ENCODE measurements around the gene TTC5. TPM values are rescaled to one million over a fixed set of nuclear protein-coding genes. Genes with fewer than 3 reads are reported as not detected.
A peak's percentile ranks its signal among the peaks of the same experiment; 100 is the strongest.
"Not testable (repeated sequence)": the region's sequence is repeated elsewhere in the genome, so short reads cannot be mapped to it uniquely, and the experiment has no call there.

Gene TTC5, protein sequence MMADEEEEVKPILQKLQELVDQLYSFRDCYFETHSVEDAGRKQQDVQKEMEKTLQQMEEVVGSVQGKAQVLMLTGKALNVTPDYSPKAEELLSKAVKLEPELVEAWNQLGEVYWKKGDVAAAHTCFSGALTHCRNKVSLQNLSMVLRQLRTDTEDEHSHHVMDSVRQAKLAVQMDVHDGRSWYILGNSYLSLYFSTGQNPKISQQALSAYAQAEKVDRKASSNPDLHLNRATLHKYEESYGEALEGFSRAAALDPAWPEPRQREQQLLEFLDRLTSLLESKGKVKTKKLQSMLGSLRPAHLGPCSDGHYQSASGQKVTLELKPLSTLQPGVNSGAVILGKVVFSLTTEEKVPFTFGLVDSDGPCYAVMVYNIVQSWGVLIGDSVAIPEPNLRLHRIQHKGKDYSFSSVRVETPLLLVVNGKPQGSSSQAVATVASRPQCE
- 11.4 TPM for polyA plus RNA-seq (ENCODE audit: insufficient read length)

DNA sequence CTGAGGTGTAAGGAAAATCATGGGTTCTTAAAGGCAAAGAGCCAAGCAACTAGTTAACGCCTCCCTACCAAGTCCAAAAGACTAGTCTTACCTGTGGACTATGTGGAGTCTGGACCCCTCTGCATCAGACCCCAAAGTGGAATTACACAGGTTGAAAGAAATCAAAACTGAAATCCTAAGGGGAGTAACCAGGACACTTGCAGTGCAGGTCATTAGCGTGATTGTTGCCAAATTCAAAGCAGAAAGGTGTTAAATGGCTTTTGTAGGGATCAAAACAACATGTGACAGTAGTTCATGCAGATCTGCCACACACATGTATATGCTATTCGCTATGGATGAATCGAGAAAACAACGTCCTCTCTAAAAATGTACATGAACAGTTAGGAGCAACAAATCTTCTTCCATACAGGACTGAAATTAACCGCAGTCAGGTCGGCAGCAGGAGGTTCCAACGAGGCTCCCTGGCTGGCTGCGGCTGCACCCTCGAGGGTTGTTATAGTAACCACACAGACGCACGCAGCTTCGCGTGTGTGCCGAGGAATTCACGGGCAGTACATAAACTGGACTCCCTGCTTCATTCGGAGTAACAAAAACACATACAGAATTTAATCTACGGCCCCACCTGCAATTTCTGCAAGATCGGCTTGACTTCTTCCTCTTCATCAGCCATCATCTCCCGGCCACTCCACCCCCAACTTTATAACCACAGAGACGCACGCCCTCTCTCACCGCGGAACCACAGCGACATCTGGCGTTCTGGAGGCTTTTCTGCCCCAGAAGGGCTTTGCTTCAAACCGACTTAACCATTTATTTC lies at the start of gene TTC5:
Gene TTC5, minus strand, starts transcription at position 687 of the 814 bp plus-strand sequence. Its CDS starts 14 bp downstream, at position 673.
- peak; percentile 69 for DNase-seq (ENCODE audit: low read depth)

DNA sequence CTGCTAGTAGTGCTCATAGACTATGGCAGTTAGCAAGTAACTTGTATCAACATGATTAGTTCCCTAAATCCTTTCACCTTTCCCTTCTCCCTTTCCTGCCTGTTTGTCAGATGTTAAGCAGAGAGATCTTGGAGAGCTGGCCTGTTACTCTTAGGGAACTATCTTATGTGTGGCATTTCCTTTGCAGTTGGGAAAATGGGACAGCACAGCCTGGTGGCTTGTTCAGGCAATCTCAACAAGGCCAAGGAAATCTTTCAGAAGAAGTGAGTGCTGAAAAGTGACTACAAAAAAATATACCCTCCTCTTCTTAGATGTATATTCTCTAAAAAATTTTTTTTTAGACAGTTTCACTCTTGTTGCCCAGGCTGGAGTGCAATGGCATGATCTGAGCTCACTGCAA lies 45.1 kb upstream of the TTC5 start:
- DNase-seq (ENCODE audit: low read depth) = no peak

DNA sequence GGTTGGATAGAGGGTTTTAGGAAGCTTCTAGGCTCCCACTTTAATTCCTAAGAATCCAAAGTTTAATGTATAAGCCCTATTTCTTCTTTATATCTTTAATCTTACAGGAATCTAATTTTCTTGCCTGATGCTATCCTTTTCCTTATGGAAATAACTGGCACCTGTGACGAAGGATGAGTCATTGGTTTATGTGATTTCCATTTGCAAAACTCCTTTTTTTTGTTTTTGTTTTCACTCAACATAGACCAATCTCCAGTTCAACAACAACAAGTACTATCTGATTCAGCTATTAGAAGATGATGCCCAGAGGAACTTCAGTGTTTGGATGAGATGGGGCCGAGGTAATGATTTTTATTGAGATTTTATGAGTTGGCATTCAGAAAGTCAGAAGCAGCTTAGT lies 44.5 kb upstream of the TTC5 start:
- no peak for DNase-seq (ENCODE audit: low read depth)

DNA sequence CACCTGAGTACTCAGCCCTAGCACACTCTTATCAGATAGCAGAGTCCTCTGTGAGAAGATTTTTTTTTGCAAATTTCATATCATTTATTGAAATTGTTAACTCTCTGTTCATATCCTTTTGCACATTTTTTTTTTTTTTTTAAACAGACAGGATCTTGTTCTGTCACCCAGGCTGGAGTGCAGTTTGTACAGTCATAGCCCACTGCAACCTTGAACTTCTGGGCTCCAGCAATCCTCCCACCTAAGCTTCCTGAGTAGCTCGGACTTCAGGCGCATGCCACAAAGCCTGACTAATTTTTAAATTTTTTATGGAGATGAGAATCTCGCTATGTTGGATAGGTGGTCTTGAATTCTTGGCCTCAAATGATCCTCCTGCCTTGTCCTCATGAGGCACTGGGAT lies 42.0 kb upstream of the TTC5 start:
- DNase-seq (ENCODE audit: low read depth) = no peak

DNA sequence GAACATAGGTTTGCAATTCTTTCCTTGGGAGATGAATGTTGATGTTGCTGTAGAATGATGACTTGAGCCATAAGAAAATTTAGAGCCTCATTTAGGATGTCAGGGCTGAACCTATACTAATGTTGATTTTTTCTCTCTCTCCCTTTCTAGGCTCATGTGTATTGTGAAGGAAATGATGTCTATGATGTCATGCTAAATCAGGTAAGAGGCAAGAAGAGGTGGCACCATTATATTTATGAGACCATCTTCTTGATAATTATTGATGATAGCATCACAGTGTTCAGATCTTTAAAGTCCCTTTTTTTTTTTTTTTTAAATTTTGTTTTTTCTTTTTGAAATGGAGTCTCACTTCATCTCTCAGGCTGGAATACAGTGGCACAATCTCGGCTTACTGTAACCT lies 41.0 kb upstream of the TTC5 start:
- DNase-seq (ENCODE audit: low read depth) = no peak

DNA sequence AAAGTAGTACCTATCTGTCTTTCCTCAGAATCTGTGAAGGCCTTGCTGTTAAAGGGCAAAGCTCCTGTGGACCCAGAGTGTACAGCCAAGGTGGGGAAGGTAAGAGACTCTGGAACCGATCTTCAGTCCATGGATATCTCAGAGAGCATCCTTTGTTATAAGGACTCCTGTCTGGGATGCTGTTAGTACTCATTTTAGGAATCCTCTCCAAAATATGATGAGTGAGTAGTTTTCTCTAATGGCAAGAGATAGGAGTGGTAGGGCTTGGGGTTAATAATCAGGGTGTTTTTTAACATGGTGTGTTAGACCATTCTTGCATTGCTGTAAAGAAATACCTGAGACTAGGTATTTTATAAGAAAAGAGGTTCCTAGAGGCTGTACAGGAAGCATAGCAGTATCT lies 39.6 kb upstream of the TTC5 start:
- DNase-seq (ENCODE audit: low read depth) = no peak

DNA sequence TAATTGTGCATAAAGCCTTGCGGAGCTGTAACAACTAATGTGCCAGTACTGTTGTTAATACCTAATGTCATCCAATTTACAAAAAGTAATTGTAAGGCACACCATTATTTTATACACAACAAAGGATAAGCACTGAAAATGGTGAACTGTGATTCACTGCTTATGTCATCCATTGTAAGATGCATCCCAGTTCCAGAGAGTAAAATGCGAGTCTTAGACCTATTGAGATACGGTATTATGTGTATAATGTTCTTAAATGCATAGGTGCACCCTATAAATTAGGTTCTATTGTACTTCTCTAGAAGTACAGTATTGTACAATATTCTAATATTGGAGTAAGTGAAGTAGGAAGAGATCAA lies 38.1 kb upstream of the TTC5 start:
- peak; percentile 13 for DNase-seq (ENCODE audit: low read depth)

DNA sequence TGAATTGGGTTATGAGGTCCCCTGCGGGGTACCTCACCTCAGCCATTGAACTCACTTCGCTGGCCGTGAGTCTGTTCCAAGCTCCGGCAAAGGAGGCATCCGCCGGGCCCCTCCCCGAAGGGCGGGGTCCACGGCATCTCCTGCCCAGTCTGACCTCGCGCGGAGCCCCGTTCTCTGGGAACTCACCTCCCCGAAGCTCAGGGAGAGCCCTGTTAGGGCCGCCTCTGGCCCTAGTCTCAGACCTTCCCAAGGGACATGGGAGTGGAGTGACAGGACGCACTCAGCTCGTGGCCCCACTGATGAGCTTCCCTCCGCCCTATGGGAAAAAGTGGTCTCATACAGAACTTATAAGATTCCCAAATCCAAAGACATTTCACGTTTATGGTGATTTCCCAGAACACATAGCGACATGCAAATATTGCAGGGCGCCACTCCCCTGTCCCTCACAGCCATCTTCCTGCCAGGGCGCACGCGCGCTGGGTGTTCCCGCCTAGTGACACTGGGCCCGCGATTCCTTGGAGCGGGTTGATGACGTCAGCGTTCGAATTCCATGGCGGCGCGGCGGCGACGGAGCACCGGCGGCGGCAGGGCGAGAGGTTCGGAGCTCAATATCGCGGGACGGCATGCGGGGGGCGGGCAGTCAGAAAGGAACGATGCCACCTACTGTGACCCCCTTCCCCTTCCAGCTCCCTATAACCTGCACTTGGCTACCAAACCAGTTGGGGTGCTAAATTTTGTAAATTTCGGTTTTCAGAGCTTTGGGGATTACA lies 37.5 kb upstream of the TTC5 start, which contains the start of gene PARP2:
Gene PARP2, plus strand, starts transcription at position 544 of the 770 bp plus-strand sequence. Its CDS starts 7 bp downstream, at position 551.
- peak; percentile 99 for DNase-seq (ENCODE audit: low read depth)

DNA sequence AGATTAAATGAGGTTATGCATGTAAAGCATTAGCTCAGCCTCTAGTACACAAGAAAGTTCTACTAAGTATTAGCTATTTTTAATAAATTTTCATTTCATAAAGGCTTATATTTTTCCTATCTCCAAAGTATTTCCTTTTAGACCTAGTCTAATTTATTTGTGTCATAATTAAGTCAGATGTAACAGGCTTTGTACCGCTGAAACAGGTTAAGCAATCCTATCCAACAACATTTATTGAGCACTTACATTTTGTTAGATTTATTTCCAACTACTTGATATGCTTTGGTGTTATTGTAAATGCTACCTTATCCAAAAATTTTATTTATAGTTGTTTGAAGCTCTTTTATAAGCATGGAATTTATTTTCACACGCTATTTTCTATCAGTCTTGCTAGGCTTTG lies 35.9 kb upstream of the TTC5 start:
- no peak for DNase-seq (ENCODE audit: low read depth)

DNA sequence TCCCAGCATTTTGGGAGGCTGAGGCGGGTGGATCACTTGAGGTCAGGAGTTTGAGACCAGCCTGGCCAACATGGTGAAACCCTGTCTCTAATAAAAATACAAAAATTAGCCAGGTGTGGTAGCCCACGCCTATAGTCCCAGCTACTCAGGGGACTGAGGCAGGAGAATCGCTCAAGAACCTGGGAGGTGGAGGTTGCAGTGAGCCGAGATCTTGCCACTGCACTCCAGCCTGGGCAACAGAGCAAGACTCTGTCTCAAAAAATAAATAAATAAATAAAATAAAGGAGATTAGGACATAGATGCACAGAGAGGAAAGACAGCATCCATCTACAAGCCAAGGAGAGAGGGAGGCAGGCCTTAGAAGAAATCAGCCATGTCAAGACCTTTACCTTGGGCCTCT lies 35.3 kb upstream of the TTC5 start:
- not testable (repeated sequence) for DNase-seq (ENCODE audit: low read depth)

DNA sequence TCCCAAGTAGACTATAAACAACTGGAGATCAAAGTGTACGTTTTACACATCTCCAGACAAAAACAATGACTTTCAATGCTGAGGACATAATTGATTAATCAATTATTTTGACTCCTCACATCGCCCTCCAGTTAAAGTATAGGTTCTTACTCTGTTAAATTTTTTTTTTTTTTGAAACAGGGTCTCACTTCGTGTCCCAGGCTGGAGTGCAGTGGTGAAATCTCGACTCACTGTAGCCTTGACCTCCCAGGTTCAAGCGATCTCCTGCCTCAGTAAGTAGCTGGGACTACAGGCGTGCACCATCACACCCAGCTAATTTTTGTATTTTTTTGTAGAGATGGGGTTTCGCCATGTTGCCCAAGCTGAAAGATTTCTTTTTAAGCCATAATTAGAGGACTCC lies 28.3 kb upstream of the TTC5 start:
- no peak for DNase-seq (ENCODE audit: low read depth)

DNA sequence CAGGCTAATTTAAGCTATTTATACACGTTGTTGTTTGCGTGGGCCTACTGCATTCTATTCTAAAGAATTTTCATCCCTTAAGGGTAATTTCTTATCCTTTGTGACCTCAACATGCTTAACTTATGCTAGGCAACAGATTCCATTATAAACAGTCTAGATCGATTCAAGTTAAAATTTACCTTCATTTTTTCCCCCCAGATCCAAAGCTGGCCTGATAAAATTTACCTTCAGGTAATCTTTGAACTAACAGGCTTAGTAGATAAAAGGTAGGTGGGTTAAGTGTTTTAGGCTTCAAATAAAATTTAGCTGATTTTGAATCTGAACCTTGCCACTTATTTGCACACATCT lies 27.7 kb upstream of the TTC5 start:
- no peak for DNase-seq (ENCODE audit: low read depth)

DNA sequence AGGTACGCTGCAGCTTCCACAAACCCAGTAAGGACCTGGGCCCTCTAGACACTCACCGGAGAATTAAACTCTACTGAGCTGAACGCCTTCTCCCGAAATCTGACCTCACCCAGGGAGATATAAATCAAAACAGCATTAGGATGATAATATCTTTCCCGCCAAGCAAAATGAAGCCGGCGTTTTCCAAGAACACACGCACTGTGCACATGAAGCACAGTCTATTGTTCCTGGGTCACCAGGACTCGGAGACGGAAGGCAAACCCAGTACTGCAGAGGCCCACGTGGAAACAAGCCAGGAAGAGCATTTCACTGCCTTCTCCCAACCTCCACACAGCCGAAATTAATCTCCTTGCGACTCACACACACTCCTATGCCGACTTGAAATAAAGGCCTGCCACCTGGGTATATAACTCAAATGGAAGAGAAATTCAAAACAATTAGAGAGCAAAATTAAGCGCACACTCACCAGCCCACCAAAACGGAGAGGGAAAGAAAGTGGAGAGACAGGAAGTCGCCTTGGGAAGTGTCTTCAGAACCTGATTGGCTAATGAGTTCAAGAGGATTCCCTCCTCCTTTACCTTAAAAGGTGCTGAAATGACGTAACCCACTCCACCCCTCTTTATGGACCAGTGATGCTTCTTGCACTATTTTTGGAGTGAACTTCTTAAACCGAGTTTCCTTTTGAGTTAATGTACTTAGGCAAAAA lies 27.2 kb upstream of the TTC5 start, which contains the start of gene CCNB1IP1:
Gene CCNB1IP1, minus strand, starts transcription at position 492 of the 706 bp plus-strand sequence. CDS start 16,756 bp downstream, outside the sequence.
- DNase-seq (ENCODE audit: low read depth) = peak; percentile 88

DNA sequence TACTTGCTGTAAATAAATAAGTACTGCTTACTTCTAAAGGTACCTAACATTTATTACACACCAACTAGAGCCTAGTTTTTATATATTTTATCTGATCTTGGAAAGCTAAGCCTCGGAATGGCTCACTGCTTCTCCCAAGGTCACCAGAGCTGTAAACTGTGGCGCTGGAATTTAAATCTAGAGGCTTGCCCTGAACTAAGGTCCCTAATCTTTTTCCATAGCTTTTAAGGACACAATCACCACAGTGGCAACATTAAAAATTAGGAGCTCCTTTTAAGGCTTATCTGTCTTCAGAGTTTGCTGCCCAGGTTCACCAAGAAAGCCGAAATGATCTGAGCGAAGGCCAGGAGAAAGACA lies 26.7 kb upstream of the TTC5 start:
- no peak for DNase-seq (ENCODE audit: low read depth)

DNA sequence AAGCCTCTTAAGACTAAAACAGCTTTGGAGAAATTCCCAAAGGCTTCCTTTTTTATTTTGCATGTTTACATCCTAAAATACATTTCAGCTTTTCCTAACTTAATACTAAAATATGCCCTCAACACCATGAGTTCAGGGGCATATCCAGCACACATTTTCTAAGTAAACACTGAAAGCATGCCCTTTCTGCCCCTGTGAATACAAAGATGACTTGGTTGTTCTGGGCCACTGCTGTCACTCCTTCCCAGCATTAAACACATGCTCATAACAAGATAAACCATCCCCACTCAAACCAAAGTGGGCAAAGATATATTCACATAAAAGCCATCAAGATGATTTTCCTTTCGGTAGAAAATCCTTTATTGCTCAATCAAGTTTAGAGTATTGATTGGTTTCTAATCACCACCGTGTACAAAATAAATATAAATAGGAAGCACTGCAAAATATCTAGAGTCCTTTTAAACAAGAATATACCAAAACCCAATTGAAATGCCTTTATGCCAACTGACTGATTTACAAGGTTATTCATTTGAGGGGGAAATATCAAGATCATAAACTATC lies 25.4 kb upstream of the TTC5 start:
- no peak for DNase-seq (ENCODE audit: low read depth)

DNA sequence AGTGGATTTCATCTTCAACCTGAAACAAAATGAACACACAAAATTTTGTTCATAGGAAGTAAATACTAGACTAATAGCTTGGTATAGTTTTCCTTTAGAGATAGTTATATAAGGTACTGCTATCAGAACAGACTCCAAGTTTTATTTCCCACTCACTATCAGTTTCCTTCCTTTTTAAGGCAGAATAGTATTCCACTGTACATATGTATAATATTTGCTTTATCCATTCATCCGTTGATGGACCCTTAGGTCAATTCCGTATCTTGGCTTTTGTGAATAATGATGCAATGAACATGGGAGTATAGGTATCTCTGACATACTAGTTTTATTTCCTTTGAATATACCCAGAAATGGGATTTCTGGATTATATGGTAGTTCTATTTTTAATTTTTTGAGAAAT lies 23.6 kb upstream of the TTC5 start:
- no peak for DNase-seq (ENCODE audit: low read depth)

DNA sequence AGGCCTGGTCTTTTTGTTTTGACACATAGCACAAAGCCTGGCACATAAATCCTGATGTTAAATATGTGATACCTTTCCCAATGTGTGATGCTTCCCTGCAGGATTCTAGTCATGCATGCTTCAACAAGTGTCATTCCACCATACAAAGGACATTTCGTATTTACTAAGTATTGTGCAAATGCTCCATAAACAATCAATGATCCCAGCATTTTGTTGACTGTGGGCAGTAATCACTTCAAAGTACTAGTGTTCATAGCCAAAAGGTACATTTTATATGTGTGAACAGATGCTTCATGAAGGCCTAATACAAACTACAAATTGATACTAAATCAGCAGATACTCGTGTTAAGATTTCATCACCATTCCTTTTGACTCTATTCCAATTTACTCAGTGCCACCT lies 23.0 kb upstream of the TTC5 start:
- DNase-seq (ENCODE audit: low read depth) = no peak

DNA sequence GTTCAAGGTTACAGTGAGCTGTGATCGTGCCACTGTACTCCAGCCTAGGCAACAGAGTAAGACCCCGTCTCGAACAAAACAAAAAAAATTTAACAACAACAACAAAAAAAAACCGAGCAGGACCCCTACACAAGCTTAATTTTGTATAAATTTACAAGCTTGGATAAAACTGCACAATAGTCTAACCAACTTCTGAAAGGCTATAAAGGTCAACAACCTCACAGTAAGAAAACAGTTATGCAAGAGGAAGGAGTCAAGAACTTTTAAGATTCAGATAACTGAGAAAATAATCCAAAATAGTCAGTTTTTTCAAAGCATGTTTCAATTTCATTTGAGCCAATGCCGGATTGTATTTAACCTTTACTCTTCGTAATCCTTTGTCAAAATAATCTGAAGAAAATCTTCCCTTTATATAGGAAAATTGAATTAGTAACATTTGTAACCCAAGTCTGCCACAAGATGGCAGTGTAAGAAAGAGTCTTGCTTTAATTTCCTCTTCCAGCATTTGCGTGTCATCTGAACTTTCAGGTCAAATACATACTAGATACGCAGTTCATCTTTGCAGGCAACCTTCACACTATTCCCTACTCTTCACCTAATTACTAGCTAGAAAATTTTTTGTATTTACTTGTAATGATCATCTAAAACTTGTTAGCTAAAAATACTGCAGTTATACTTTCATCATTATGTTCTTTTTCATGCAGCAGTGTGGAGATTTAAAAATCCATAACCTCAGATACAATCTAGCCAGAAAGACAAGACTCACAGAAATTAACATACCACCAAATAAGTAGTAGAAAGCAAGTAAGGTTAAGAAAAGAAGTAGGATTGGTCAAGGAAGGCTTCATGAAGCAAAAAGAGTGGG lies 21.5 kb upstream of the TTC5 start:
- DNase-seq (ENCODE audit: low read depth) = peak; percentile 65

DNA sequence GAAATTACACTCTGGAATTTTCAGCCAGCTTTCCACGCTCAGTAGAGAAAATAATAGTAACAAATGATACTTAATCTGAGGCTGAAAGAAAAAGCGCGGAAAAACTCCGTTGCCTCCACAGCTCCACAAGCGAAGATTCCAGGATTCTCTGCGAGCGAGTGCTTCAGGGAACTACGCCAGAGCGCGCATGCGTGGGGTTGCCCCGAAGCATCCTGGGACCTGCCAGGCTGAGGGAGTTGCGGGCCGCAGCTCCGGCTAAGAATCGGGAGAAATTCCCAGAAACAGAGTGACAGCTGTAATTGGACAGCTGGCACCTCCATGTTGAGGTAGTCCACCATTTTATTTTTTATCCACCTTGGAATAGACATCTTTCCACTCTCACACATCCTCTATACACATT lies 12.0 kb upstream of the TTC5 start:
- no peak for DNase-seq (ENCODE audit: low read depth)

DNA sequence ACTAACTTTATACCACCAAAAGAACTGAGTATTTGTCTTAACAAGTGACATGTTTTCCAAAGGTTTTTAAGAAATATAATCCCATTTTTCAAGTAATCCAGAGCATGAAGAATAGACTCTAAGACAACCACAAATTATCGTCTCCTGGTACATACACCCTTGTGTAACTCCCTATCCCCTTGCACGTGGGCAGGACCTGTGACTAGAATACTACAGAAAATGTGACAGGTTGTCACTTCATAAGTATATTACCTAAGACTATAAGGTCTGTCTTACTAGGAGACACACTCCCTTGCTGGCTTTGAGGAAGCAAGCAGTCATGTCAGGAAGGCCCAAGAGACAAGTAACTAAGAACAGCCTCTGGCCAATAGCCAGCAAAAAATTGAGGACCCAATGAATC lies 8.3 kb upstream of the TTC5 start:
- no peak for DNase-seq (ENCODE audit: low read depth)

All from forelimb muscle (tissue), 1 donor.